GM21360 (cell line): ENCODE measurements around the gene NCL.
"Not testable (repeated sequence)": the region's sequence is repeated elsewhere in the genome, so short reads cannot be mapped to it uniquely, and the experiment has no call there.

Experiments
- ATAC-seq: cut with Tn5 transposase; IDR thresholded peaks from one replicate; pipeline ENCODE4 v1.9.1; 2021; ENCODE audit warnings: mild to moderate bottlenecking, moderate library complexity; ENCODE audit not compliant: unreplicated experiment

The NCL gene

GRCh38 chr2:231407686-231408085 is 56.6 kb downstream of the NCL start:
- ATAC-seq, result not testable (repeated sequence)

GRCh38 chr2:231405601-231406367 is 58.5 kb downstream of the NCL start:
- not testable (repeated sequence) for ATAC-seq

- ATAC-seq, result not testable (repeated sequence)
These were observed 60.1 kb downstream of the NCL start for GRCh38 chr2:231404183-231404578.
